GM19395 (cell line): ENCODE results near the gene MCAT.
"Not testable (repeated sequence)": the region's sequence is repeated elsewhere in the genome, so short reads cannot be mapped to it uniquely, and the experiment has no call there.

Source experiments
- ATAC-seq: cut with Tn5 transposase; IDR thresholded peaks from one replicate; pipeline ENCODE4 v1.9.1; 2021; ENCODE audit warnings: mild to moderate bottlenecking, moderate library complexity; ENCODE audit not compliant: unreplicated experiment

The MCAT gene

GRCh38 chr22:43154887-43155536 lies 11.8 kb upstream of the MCAT start:
- ATAC-seq: no peak

GRCh38 chr22:43153899-43154298 lies 10.7 kb upstream of the MCAT start:
- no peak for ATAC-seq

GRCh38 chr22:43152357-43153071 lies 9.3 kb upstream of the MCAT start:
- ATAC-seq: no peak

- no peak for ATAC-seq
Measured at GRCh38 chr22:43152003-43152356, 8.8 kb upstream of the MCAT start.

GRCh38 chr22:43151251-43152002 lies 8.2 kb upstream of the MCAT start, which contains the start of gene TSPO:
TSS of gene TSPO (plus strand) at chr22:43151559. CDS start at chr22:43159239, 7,680 bp downstream.
- no peak for ATAC-seq

- ATAC-seq: no peak
Measured at GRCh38 chr22:43150731-43151206, 7.6 kb upstream of the MCAT start.

- ATAC-seq: no peak
Measured at GRCh38 chr22:43148581-43148980, 5.4 kb upstream of the MCAT start.

GRCh38 chr22:43147821-43148220 lies 4.6 kb upstream of the MCAT start:
- ATAC-seq: no peak

GRCh38 chr22:43146332-43146731 lies 3.1 kb upstream of the MCAT start:
- not testable (repeated sequence) for ATAC-seq

GRCh38 chr22:43145371-43145770 lies 2.2 kb upstream of the MCAT start:
- ATAC-seq: not testable (repeated sequence)

GRCh38 chr22:43144949-43145348 lies 1.8 kb upstream of the MCAT start:
- no peak for ATAC-seq

- no peak for ATAC-seq
Measured at GRCh38 chr22:43136801-43137200, 6.4 kb downstream of the MCAT start.

GRCh38 chr22:43136255-43136654 lies 6.9 kb downstream of the MCAT start:
- ATAC-seq: no peak

GRCh38 chr22:43135565-43135964 lies 7.6 kb downstream of the MCAT start:
- ATAC-seq: no peak

GRCh38 chr22:43134553-43134952 lies 8.6 kb downstream of the MCAT start:
- no peak for ATAC-seq

- ATAC-seq: no peak
Measured at GRCh38 chr22:43133401-43133800, 9.8 kb downstream of the MCAT start.

GRCh38 chr22:43131773-43132501 lies 11.3 kb downstream of the MCAT start:
- ATAC-seq: no peak

- ATAC-seq: no peak
Measured at GRCh38 chr22:43129426-43130425, 13.5 kb downstream of the MCAT start.

- ATAC-seq: no peak
Measured at GRCh38 chr22:43128928-43129424, 14.2 kb downstream of the MCAT start.

- no peak for ATAC-seq
Measured at GRCh38 chr22:43128116-43128515, 15.1 kb downstream of the MCAT start.
